ENCODE measurements around the gene FAM53B. TPM values are rescaled to one million over a fixed set of nuclear protein-coding genes. Genes with fewer than 3 reads are reported as not detected.
"Not testable (repeated sequence)": the region's sequence is repeated elsewhere in the genome, so short reads cannot be mapped to it uniquely, and the experiment has no call there.

The FAM53B gene
- total RNA-seq, 2 experiments from 2014 or later = 8.7 to 9.6 TPM

GRCh38 chr10:124596116-124596785, 147.9 kb downstream of the FAM53B start:
- peaks cover 3% of the 10 kb centered on the region for H3K9me3 Mint-ChIP-seq
- peaks cover 5% of the 10 kb centered on the region for H3K36me3 Mint-ChIP-seq
- no peaks in the 10 kb centered on the region for H3K27me3 Mint-ChIP-seq
- no peak overlapping the region for H3K4me3 Mint-ChIP-seq
- DNase-seq = no peak
- H3K27ac Mint-ChIP-seq = no peak overlapping the region
- H3K4me1 Mint-ChIP-seq = no peaks in the 10 kb centered on the region

DNA sequence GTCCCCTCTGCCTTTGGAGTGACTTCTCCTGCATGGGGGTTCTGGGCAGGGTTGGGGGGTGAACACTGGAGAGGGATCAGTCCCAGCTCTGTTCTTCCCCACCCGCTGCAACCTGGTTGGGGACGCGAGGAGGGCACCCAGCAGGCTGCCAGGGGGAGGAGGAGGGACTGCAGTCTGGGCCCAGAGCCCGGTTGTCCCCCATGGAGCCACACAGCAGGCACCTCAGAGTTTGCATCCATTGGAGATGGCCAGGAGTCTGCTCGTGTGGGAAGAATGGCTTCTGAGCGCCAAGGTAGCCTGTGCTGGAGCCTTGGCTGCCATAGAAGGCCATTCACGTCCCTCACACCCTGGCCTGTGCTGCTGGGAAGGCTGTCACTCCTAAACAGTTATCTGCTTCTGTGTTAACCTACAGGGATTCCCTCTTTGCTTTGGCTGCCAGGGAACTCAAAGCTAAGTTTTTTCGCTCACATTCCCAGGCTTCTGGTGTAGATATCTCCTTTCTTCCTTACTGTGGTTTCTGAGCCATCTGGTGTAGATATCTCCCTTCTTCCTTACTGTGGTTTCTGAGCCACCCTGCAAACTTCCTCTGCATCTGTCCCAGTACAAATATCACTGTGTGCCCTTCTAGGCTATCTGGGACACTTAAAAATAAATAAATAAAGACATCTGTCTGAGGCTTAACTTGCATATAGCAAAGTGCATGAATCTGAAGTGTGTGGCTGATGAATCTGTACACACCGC, 148.9 kb downstream of the FAM53B start:
- Mint-ChIP-seq H3K4me1 (no peaks in the 10 kb centered on the region), H3K27ac (no peak overlapping the region), H3K4me3 (no peak overlapping the region), H3K36me3 (peaks cover 5% of the 10 kb centered on the region), H3K27me3 (no peaks in the 10 kb centered on the region), H3K9me3 (peaks cover 3% of the 10 kb centered on the region)
- DNase-seq = no peak

GRCh38 chr10:124594240-124594639, 149.9 kb downstream of the FAM53B start:
- Mint-ChIP-seq H3K4me3 (no peak overlapping the region), H3K4me1 (no peaks in the 10 kb centered on the region), H3K9me3 (peaks cover 3% of the 10 kb centered on the region), H3K36me3 (peaks cover 5% of the 10 kb centered on the region), H3K27me3 (no peaks in the 10 kb centered on the region), H3K27ac (no peak overlapping the region)
- no peak for DNase-seq

GRCh38 chr10:124593431-124593985, 150.7 kb downstream of the FAM53B start:
- Mint-ChIP-seq H3K4me1 (no peaks in the 10 kb centered on the region), H3K27ac (no peak overlapping the region), H3K36me3 (peaks cover 5% of the 10 kb centered on the region), H3K4me3 (no peak overlapping the region), H3K27me3 (no peaks in the 10 kb centered on the region), H3K9me3 (peaks cover 3% of the 10 kb centered on the region)
- no peak for DNase-seq

GRCh38 chr10:124592736-124593430, 151.3 kb downstream of the FAM53B start:
- Mint-ChIP-seq H3K36me3 (peaks cover 5% of the 10 kb centered on the region), H3K27me3 (no peaks in the 10 kb centered on the region), H3K27ac (no peak overlapping the region), H3K4me1 (no peaks in the 10 kb centered on the region), H3K9me3 (peaks cover 3% of the 10 kb centered on the region), H3K4me3 (no peak overlapping the region)
- no peak for DNase-seq

DNA sequence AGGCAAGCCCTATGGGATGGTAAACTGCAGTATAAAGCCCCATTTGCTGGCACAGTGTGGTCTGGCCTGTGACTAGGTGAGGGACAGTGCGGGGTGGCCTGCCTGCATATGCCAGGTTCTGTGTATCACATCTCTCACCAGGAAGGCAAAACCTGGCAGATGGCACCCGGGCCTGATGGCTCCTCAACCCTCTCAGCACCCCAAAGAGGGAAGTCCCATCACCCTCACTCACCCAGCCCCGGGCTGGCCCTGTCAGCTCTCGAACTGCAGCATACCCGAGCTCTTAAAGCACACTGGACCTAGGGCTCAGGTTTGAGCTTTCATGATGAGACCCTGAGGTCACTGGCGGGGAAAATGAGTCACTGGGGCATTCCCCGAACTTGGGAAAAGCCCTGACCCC, 152.1 kb downstream of the FAM53B start:
- Mint-ChIP-seq H3K36me3 (peaks cover 5% of the 10 kb centered on the region), H3K4me3 (no peak overlapping the region), H3K27me3 (no peaks in the 10 kb centered on the region), H3K27ac (no peak overlapping the region), H3K9me3 (peaks cover 3% of the 10 kb centered on the region), H3K4me1 (no peaks in the 10 kb centered on the region)
- DNase-seq = no peak

DNA sequence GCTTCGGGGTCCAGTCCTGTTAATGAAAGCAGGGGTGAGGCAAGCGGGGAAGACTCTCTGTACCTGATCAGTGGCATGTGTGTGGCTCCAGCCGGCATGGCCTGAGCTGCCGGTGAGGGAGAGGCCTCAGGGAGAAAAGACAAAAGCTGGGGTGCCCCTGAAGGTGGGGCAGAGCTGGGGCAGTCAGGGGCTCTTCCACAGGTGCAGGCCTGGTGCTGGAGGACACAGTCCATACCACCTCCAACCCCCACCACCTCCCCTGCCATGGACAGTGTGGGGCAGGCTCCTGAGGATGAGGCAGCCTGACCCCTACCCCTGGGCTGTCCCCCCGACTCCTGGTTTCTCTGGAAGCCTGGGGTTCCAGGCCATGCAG, 153.1 kb downstream of the FAM53B start:
- no peaks in the 10 kb centered on the region for H3K27me3 Mint-ChIP-seq
- H3K4me1 Mint-ChIP-seq = no peaks in the 10 kb centered on the region
- peaks cover 5% of the 10 kb centered on the region for H3K36me3 Mint-ChIP-seq
- no peak overlapping the region for H3K4me3 Mint-ChIP-seq
- H3K9me3 Mint-ChIP-seq = peaks cover 3% of the 10 kb centered on the region
- DNase-seq = no peak
- no peak overlapping the region for H3K27ac Mint-ChIP-seq

DNA sequence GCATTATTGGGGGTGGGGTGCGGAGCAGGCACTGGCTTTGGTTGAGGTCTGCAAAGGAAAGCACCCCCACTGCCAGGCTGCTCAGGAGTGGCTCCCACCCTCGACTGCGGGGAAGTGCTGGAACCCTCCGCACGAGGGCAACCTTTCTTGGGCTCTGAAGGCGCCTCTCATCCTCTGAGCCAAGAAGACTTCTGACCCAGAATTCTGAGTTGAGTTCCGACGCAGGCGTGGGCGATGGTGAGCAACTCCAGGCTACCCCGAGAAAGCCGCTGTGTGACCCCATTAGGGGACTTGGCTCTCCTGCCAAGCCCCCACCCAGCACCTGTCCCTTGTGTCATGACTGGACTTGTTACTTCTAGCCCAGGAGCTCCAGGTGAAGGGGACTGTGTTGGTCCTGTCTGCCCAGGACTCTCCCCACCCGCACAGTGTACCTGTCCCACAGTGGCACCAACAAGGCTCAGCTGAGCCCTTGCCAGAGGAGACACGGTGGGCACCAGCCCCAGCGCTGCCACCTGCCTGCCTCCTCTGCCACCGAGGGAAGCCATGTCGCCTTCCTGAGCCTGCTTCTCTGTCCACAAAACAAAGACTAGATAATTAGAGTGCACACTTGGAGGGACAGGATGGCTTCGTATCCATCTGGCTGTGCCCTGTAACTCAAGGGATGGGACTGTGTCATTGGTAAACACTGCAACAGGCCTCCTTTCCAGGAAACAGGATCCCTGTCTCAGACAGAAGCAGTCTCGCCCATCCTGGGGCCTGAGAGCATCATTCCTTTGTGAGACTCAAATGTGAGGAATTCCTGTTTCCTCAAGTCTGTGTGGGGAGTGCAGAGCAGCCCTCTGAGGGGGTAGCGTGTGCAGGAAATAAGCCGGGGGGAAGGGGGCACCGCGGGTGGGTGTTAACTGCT, 153.7 kb downstream of the FAM53B start:
- DNase-seq = no peak
- peaks cover 3% of the 10 kb centered on the region for H3K9me3 Mint-ChIP-seq
- H3K4me1 Mint-ChIP-seq = no peaks in the 10 kb centered on the region
- H3K27me3 Mint-ChIP-seq = no peaks in the 10 kb centered on the region
- peaks cover 5% of the 10 kb centered on the region for H3K36me3 Mint-ChIP-seq
- H3K27ac Mint-ChIP-seq = no peak overlapping the region
- H3K4me3 Mint-ChIP-seq = no peak overlapping the region

GRCh38 chr10:124589491-124590041, 154.6 kb downstream of the FAM53B start:
- no peak overlapping the region for H3K4me3 Mint-ChIP-seq
- peaks cover 5% of the 10 kb centered on the region for H3K36me3 Mint-ChIP-seq
- no peak overlapping the region for H3K27ac Mint-ChIP-seq
- peaks cover 3% of the 10 kb centered on the region for H3K9me3 Mint-ChIP-seq
- H3K4me1 Mint-ChIP-seq = no peaks in the 10 kb centered on the region
- DNase-seq = no peak
- H3K27me3 Mint-ChIP-seq = no peaks in the 10 kb centered on the region

- H3K4me1 Mint-ChIP-seq = no peaks in the 10 kb centered on the region
- peaks cover 3% of the 10 kb centered on the region for H3K9me3 Mint-ChIP-seq
- H3K27me3 Mint-ChIP-seq = no peaks in the 10 kb centered on the region
- peaks cover 5% of the 10 kb centered on the region for H3K36me3 Mint-ChIP-seq
- H3K27ac Mint-ChIP-seq = no peak overlapping the region
- no peak overlapping the region for H3K4me3 Mint-ChIP-seq
- no peak for DNase-seq
Observed at GRCh38 chr10:124588736-124589490, 155.3 kb downstream of the FAM53B start.

- H3K4me1 Mint-ChIP-seq, H3K27ac Mint-ChIP-seq, H3K27me3 Mint-ChIP-seq, H3K4me3 Mint-ChIP-seq, H3K36me3 Mint-ChIP-seq, DNase-seq, H3K9me3 Mint-ChIP-seq: not testable (repeated sequence)
Observed at GRCh38 chr10:124588341-124588735, 155.8 kb downstream of the FAM53B start.

- no peak overlapping the region for H3K27ac Mint-ChIP-seq
Observed at GRCh38 chr10:124587811-124588211, 156.4 kb downstream of the FAM53B start.

GRCh38 chr10:124586142-124586541, 158.0 kb downstream of the FAM53B start:
- H3K4me1 Mint-ChIP-seq = no peaks in the 10 kb centered on the region
- no peak for DNase-seq
- no peaks in the 10 kb centered on the region for H3K27me3 Mint-ChIP-seq
- H3K4me3 Mint-ChIP-seq = no peak overlapping the region
- H3K27ac Mint-ChIP-seq = no peak overlapping the region
- H3K36me3 Mint-ChIP-seq = peaks cover under 1% of the 10 kb centered on the region
- peaks cover 1% of the 10 kb centered on the region for H3K9me3 Mint-ChIP-seq

More at GRCh38 chr10:124587811-124588211, 156.4 kb downstream of the FAM53B start:
- Mint-ChIP-seq H3K4me1 (no peaks in the 10 kb centered on the region), H3K27me3 (no peaks in the 10 kb centered on the region), H3K4me3 (no peak overlapping the region), H3K36me3 (peaks cover 5% of the 10 kb centered on the region), H3K9me3 (peaks cover 4% of the 10 kb centered on the region)
- DNase-seq = no peak

DNA sequence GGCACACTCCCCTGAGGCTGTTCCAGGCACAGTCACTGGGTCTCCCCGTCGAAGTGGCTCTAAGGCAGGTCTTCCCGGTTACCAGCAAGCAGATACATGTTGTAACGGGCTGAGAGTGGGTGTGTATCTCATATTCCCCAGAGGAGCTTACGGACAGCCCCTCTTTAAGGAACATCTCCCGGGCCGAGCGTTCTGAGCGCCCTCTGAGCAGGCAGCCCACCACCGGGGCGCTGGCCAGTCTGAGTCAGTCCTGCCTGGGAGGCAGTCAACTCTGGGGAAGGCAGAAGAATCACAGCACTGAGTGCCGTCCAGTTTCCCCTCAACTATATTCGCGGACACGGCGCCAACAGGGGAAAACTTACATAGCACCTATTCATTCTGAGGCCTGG, 165.2 kb downstream of the FAM53B start:
- DNase-seq = no peak
- H3K9me3 Mint-ChIP-seq = peaks cover 4% of the 10 kb centered on the region
- H3K27me3 Mint-ChIP-seq = no peaks in the 10 kb centered on the region

More for the DNA sequence above, 165.2 kb downstream of the FAM53B start:
- no peak overlapping the region for H3K4me3 Mint-ChIP-seq
- peaks cover 4% of the 10 kb centered on the region for H3K36me3 Mint-ChIP-seq
- H3K27ac Mint-ChIP-seq = no peak overlapping the region
- no peaks in the 10 kb centered on the region for H3K4me1 Mint-ChIP-seq

All from activated naive CD8-positive, alpha-beta T cell treated with anti-CD3 and anti-CD28 coated beads for 36 hours (primary cell).